BLaER1 (cell line): ENCODE results near the gene GPC6.
A peak's percentile ranks its signal among the peaks of the same experiment; 100 is the strongest.

Experiments
- H3K27ac ChIP-seq: shearing (Covaris generic); formaldehyde crosslinking; 2 replicates; pipeline ENCODE4 v1.8.1; 2022
- H3K27me3 ChIP-seq: shearing (Covaris generic); formaldehyde crosslinking; 2 replicates; pipeline ENCODE4 v1.8.1; 2022
- H3K36me3 ChIP-seq: shearing (Covaris generic); formaldehyde crosslinking; 2 replicates; pipeline ENCODE4 v1.8.1; 2022
- H3K4me1 ChIP-seq: shearing (Covaris generic); formaldehyde crosslinking; 2 replicates; pipeline ENCODE4 v1.8.1; 2022
- H3K4me2 ChIP-seq: shearing (Covaris generic); formaldehyde crosslinking; 2 replicates; pipeline ENCODE4 v1.8.1; 2022
- H3K4me3 ChIP-seq: shearing (Covaris generic); formaldehyde crosslinking; 2 replicates; pipeline ENCODE4 v1.8.1; 2022
- H3K9ac ChIP-seq: shearing (Covaris generic); formaldehyde crosslinking; 2 replicates; pipeline ENCODE4 v1.8.1; 2022
- H3K9me3 ChIP-seq: shearing (Covaris generic); formaldehyde crosslinking; 2 replicates; pipeline ENCODE4 v1.8.1; 2022
- H4K20me1 ChIP-seq: shearing (Covaris generic); formaldehyde crosslinking; 2 replicates; pipeline ENCODE4 v1.8.1; 2022
- Cebpa-rat ChIP-seq: shearing (Covaris generic); IDR thresholded peaks from 2 replicates; pipeline ENCODE4 v1.8.1; 2022

The GPC6 gene

GRCh38 chr13:94412870-94413597, 1186.4 kb downstream of the GPC6 start:
- no peak for TF ChIP-seq Cebpa-rat
- no peak overlapping the region for H3K4me3 ChIP-seq
- peaks cover 6% of the 10 kb centered on the region for H3K4me1 ChIP-seq
- H3K36me3 ChIP-seq: no peaks in the 10 kb centered on the region
- no peaks in the 10 kb centered on the region for H3K27me3 ChIP-seq
- H4K20me1 ChIP-seq: no peaks in the 10 kb centered on the region
- H3K4me2 ChIP-seq: no peak overlapping the region
- H3K9ac ChIP-seq: no peak overlapping the region
- peaks cover 12% of the 10 kb centered on the region for H3K9me3 ChIP-seq
- H3K27ac ChIP-seq: no peak overlapping the region

GRCh38 chr13:94413598-94413944, 1187.0 kb downstream of the GPC6 start:
- no peak for TF ChIP-seq Cebpa-rat
- Histone ChIP-seq H3K27ac (no peak overlapping the region), H3K4me3 (no peak overlapping the region), H3K9me3 (peaks cover 12% of the 10 kb centered on the region), H3K36me3 (no peaks in the 10 kb centered on the region), H3K9ac (no peak overlapping the region), H3K4me1 (peaks cover 12% of the 10 kb centered on the region), H4K20me1 (no peaks in the 10 kb centered on the region), H3K4me2 (no peak overlapping the region), H3K27me3 (no peaks in the 10 kb centered on the region)

GRCh38 chr13:94414141-94414540, 1187.5 kb downstream of the GPC6 start:
- Histone ChIP-seq H3K27me3 (no peaks in the 10 kb centered on the region), H3K27ac (no peak overlapping the region), H3K36me3 (no peaks in the 10 kb centered on the region), H3K4me1 (peaks cover 18% of the 10 kb centered on the region), H3K4me3 (no peak overlapping the region), H4K20me1 (no peaks in the 10 kb centered on the region), H3K9ac (no peak overlapping the region), H3K9me3 (peaks cover 12% of the 10 kb centered on the region), H3K4me2 (no peak overlapping the region)
- no peak for TF ChIP-seq Cebpa-rat

- Histone ChIP-seq H3K36me3 (no peaks in the 10 kb centered on the region), H3K27ac (no peak overlapping the region), H3K4me2 (no peak overlapping the region), H3K27me3 (no peaks in the 10 kb centered on the region), H3K9ac (no peak overlapping the region), H3K4me3 (no peak overlapping the region), H4K20me1 (no peaks in the 10 kb centered on the region), H3K9me3 (peaks cover 12% of the 10 kb centered on the region), H3K4me1 (peaks cover 23% of the 10 kb centered on the region)
- no peak for TF ChIP-seq Cebpa-rat
These were observed 1188.1 kb downstream of the GPC6 start for GRCh38 chr13:94414708-94415107.

GRCh38 chr13:94415500-94416237, 1189.1 kb downstream of the GPC6 start:
- no peak overlapping the region for H3K4me2 ChIP-seq
- no peak overlapping the region for H3K4me3 ChIP-seq
- peaks cover 16% of the 10 kb centered on the region for H3K9me3 ChIP-seq
- H3K27ac ChIP-seq: no peak overlapping the region
- no peaks in the 10 kb centered on the region for H3K36me3 ChIP-seq
- H3K27me3 ChIP-seq: no peaks in the 10 kb centered on the region
- no peak for TF ChIP-seq Cebpa-rat
- no peak overlapping the region for H3K9ac ChIP-seq
- H4K20me1 ChIP-seq: no peaks in the 10 kb centered on the region
- peaks cover 33% of the 10 kb centered on the region for H3K4me1 ChIP-seq

- no peak overlapping the region for H3K9ac ChIP-seq
- H3K27me3 ChIP-seq: no peaks in the 10 kb centered on the region
- H4K20me1 ChIP-seq: no peaks in the 10 kb centered on the region
- no peak for TF ChIP-seq Cebpa-rat
- H3K27ac ChIP-seq: no peak overlapping the region
- H3K9me3 ChIP-seq: peaks cover 25% of the 10 kb centered on the region
- H3K4me1 ChIP-seq: peaks cover 37% of the 10 kb centered on the region
- H3K4me2 ChIP-seq: no peak overlapping the region
- no peaks in the 10 kb centered on the region for H3K36me3 ChIP-seq
- H3K4me3 ChIP-seq: no peak overlapping the region
These were observed 1190.0 kb downstream of the GPC6 start for GRCh38 chr13:94416454-94417080.

- Histone ChIP-seq H3K4me3 (no peak overlapping the region), H3K4me2 (no peak overlapping the region), H3K27me3 (no peaks in the 10 kb centered on the region), H3K9me3 (peaks cover 32% of the 10 kb centered on the region), H3K4me1 (peaks cover 37% of the 10 kb centered on the region), H4K20me1 (no peaks in the 10 kb centered on the region), H3K9ac (no peak overlapping the region), H3K27ac (no peak overlapping the region), H3K36me3 (no peaks in the 10 kb centered on the region)
- no peak for TF ChIP-seq Cebpa-rat
These were observed 1190.7 kb downstream of the GPC6 start for GRCh38 chr13:94417294-94417693.

GRCh38 chr13:94419304-94419924, 1192.8 kb downstream of the GPC6 start:
- H3K27me3 ChIP-seq: no peaks in the 10 kb centered on the region
- H3K36me3 ChIP-seq: no peaks in the 10 kb centered on the region
- H3K27ac ChIP-seq: peak overlapping the region; percentile 50
- TF ChIP-seq Cebpa-rat: no peak
- H3K4me2 ChIP-seq: peak overlapping the region; percentile 63
- H3K4me3 ChIP-seq: peak overlapping the region; percentile 29; the same call in 1 of the 2 replicates
- peaks cover 37% of the 10 kb centered on the region for H3K4me1 ChIP-seq
- H3K9ac ChIP-seq: no peak overlapping the region; the same call in 1 of the 2 replicates
- H3K9me3 ChIP-seq: peaks cover 40% of the 10 kb centered on the region
- H4K20me1 ChIP-seq: no peaks in the 10 kb centered on the region

- peaks cover 37% of the 10 kb centered on the region for H3K4me1 ChIP-seq
- H3K27ac ChIP-seq: peak overlapping the region; percentile 50
- no peaks in the 10 kb centered on the region for H4K20me1 ChIP-seq
- H3K4me3 ChIP-seq: peak overlapping the region; percentile 29; the same call in 1 of the 2 replicates
- H3K4me2 ChIP-seq: peak overlapping the region; percentile 63
- no peak overlapping the region for H3K9ac ChIP-seq
- H3K9me3 ChIP-seq: peaks cover 40% of the 10 kb centered on the region
- no peak for TF ChIP-seq Cebpa-rat
- H3K27me3 ChIP-seq: no peaks in the 10 kb centered on the region
- H3K36me3 ChIP-seq: no peaks in the 10 kb centered on the region
These were observed 1193.3 kb downstream of the GPC6 start for GRCh38 chr13:94419925-94420305.
